ENCODE results near the gene HINT3. TPM values are rescaled to one million over a fixed set of nuclear protein-coding genes. Genes with fewer than 3 reads are reported as not detected.
"Not testable (repeated sequence)": the region's sequence is repeated elsewhere in the genome, so short reads cannot be mapped to it uniquely, and the experiment has no call there.

The HINT3 gene
- total RNA-seq, 1 donor from 2014 or later: 10.4 TPM

DNA sequence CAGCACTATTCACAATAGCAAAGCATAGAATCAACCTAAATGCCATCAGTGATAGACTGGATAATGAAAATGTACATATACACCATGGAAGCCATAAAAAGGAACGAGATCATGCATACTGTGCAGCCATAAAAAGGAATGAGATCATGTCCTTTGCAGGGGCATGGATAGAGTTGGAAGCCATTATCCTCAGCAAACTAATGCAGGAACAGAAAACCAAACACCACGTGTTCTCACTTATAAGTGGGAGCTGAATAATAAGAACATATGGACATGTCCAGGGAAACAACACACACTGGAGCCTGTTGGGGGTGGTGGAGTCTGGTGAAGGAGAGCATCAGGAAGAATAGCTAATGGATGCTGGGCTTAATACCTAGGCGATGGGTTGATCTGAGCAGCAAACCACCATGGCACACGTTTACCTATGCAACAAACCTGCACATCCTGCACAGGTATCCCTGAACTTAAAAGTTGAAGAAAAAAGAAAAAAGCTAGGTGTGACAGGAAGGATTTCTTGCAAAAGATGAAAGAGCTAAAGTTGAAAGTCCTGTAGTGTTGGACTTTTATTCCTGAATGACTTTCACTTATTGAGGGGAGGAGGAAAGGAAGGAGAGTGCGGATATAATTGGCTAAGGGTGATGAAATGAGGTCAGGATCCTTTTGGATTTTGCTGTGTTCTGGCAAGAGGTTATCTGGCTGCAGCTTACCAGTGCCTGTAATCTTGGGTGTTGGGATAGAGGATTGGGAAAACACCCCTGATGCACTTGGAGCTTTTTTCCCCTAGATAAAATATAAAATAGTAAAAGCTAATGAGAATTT lies 38.3 kb downstream of the HINT3 start:
- intact Hi-C loops (cut with micrococcal nuclease): loop anchor here (5.0 to 10.0 kb wide), 2 partner anchors 1192 to 1270 kb away; partner anchors contain the start of gene RNF146

DNA sequence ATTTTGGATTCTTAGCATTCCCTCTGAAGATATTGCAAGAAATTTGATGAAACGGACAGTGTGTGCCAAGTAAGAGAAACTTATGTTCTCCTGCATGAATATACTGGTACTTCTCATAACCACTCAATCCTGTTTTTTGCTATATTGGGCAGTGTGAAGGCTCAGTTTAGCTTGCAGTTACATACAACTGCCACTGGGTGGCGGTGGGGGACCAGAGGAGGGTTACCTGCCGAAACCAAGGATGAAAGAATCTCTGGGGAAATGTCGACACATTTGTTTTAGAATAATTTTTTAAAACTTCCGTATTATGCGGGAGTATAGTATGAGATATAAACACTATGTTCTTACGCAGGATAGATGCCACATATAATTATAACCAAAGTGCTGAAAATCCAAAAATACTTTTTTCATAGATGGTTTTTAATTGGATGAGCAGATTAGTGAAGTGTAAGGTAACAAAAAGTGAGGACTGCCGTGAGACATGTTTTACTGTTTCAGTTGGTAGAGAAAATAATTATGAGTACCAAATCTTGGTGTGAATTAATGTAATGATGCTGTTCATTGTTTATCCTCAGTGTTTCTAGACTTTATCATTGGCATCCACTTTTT lies 39.5 kb downstream of the HINT3 start:
- intact Hi-C loops (cut with micrococcal nuclease): loop anchor here (1.0 to 10.0 kb wide), 10 partner anchors 10 to 1269 kb away; partner anchors contain the start of genes CENPW, RNF146 and TRMT11

DNA sequence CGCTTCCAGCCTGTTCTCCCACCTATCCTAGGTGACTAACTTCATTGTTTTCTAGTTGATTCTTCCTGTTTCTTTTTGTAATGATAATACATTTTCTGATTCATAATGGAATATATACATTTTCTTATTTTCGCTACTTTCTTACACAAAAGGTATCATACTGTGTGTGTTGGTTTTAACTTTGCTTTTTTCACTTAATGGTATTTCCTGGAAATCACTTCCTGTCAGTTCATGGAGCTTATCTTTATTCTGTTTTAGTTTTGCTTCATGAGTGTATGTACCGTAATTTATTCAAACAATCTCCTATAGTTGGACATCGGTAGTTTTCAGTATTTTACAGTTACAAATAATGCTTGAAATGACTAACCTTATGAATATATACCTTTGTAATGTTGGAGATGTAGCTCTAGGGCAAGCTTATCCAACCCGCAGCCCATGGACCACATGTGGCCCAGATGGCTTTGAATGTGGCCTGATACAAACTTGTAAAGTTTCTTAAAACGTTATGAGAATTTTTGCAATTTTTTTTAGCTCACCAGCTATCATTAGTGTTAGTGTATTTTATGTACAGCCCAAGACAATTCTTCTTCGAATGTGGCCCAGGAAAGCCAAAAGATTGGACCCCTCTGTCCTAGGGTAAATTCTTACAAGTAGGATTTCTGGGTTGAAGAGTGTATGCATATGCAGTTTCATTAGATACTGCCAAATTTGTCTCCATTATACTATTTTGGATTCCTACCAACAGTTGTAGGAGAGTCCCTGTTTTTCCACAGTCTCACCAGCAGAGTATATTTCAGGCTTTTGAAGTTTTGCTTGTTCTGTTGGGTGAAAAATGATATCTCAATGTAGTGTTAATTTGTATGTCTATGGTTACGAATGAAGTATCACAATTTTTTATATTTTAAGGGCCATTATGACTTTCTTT lies 46.4 kb downstream of the HINT3 start:
- intact Hi-C loops (cut with micrococcal nuclease): no loop called here

DNA sequence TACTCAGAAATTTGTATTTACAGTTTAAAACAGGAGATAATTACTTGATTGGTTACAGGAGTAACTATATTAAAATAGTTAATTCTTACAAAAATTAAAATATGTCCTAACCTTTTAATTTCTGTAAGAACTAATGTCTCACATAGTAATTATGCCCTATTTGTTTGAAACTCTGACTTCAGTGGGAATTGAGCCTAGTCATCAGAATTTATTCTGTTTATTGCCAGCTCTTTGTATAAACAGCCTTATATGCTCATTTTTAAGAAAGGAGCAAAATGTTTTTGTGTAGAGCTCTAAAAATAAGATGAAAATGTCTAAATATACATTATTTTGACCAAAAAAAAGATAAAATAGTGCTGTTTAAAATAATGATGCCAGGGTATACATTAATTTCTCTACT lies 51.2 kb downstream of the HINT3 start:
- intact Hi-C loops (cut with micrococcal nuclease): no loop called here

DNA sequence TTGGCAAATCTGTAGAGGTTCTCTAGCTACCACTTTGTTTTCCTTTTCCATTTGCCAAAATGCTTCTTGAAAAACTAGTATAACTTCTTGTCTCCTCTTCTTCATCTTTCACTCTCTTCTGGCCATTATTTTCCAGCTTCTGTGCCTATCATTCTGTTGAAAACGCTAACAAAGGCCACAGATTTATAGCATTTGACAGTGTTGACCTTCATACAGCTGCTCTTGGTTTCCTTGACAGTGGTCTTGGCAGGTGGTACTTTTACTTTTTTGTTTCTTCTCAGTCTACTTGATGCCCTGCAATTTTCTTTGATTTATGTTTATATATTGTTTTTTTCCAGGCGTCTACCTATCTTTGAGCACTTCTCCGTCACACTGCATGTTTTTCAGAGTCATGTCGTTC lies 53.5 kb downstream of the HINT3 start:
- intact Hi-C loops (cut with micrococcal nuclease): no loop called here

DNA sequence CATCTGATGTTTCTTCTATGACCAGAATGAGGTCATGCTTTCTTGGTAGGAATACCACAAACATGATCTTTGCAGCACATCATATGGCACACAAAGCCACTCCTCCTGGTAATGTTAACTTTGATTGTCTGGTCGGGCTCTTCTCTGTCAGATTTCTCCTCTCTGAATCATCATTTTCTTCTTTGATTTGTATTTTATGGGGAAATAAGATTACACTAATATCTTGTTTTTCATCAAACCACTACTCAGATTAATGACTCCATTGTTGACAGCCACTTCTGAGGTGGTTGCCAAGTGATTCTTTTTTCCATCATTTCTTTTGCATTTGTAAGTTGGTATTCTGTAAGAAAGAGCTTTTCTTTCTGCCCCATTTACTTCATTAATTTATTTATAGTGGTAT lies 59.3 kb downstream of the HINT3 start:
- intact Hi-C loops (cut with micrococcal nuclease): no loop called here

DNA sequence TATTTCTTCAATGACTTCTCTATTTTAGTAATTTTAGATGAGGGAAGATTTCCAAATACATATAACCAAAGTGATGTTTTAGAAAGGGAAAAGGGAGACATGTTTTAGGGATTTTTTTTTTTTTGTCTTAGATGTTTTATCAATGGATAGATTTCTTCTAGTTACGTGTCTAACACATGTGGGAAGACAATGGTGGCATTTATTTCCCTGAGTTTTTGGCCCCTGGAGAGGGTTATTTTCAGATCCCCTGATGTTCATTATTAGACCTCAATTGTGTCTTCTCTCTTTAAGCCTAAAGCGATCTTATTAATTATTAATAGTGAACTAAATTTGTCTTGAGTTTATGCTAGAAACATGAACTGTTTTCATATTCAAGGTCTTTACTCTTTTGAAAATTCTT lies 60.0 kb downstream of the HINT3 start:
- intact Hi-C loops (cut with micrococcal nuclease): no loop called here

DNA sequence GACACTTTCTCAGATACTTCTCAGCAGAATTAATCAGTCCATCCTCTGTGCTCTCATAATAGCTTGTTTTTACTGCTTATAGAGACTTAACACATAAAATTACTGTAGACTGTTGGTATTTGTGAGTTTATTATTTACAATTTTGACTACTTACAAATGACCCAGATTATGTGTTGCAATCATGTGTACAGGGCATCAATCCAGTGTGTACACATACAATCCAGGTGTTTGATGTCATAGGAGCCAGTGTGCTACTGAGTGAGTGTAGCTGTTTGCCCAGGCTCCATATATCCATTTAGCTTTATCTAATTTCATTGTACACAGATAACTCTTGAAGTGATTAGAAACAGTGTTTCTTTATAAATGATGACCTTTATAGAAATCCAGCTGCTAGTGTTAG lies 61.1 kb downstream of the HINT3 start:
- intact Hi-C loops (cut with micrococcal nuclease): no loop called here

DNA sequence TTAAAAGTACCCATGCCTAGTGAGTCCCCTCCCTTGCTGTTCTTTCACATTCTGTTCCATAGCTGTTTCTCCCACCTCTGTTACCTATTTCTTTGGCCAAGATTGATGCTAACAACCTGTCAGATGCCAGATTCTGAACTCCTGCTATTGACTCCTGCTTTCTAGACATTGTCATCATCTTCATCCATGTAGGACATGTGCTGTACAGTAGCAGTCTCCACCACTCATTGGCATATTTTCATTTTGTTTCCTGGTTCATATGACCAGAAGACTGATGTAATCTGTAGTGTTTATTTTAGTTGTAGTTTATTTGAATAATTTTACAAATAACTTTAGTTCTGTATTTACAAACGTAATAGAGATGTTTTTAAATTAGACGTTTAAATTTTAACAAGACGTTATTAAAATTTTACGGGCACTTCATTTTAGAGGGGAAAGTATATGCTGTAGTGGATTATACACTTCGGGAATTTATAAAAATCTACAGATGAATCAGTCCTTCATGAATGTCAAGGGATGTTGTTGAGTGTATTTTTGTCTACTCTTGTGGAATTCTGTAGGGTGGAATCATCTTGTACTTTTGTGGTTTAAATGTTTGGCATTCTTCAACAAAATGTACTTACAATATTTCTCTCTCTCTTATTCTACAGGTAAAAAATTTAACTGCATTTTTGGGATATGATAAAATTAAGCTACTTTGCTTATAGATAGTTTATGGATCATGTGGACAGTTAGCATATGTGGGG lies 63.9 kb downstream of the HINT3 start:
- intact Hi-C loops (cut with micrococcal nuclease): no loop called here

DNA sequence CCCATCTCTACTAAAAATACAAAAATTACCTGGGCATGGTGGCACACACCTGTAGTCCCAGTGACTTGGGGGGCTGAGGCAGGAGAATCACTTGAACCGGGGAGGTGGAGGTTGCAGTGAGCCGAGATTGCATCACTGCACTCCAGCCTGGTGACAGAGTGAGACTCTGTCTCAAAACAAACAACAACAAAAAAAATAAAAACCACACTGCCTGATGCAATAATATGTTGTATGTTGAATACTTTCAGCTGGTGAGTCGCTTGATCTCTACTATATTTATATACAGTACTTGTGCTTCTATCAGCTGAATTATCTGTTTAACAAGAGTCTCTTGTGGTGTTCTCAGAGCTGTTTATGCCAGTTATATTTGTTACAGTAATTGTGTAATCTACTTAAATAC lies 66.9 kb downstream of the HINT3 start:
- intact Hi-C loops (cut with micrococcal nuclease): not testable (repeated sequence)

DNA sequence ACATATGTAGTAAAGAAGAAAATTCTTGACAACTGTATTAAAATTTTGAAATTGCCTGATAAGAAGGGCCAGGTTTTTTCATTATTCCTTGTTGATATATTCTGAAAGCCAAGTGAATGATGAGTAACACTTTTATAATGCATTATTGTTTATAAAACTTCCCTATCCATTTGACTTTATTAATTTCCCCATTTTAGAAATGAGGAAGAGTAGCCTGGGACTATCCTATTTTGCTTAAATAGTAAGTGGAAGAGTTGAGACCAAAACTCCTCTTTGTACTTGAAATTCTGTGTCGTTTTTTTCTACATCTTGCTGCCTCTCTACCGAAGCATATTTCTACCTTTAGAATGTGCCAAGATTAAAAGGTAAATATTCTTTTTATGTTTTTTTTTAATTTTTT lies 69.4 kb downstream of the HINT3 start:
- intact Hi-C loops (cut with micrococcal nuclease): no loop called here

DNA sequence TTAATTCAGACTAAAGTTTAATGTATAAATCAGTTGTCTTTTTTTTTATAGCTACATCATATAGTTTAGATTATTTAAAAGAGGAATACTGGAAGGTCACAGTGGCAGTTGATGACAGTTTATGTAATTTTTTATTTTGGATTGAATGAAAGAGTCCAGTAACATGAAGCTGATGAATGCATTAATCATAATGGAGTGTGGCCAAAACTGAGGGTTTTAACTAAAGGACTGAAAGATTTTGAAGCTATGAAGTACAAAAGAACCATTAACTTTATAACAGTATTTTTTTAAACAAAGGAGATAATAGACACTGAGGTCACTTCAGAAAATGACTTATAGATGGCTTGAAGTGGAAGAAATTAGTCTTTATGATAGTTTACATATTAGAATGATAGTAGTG lies 71.0 kb downstream of the HINT3 start:
- intact Hi-C loops (cut with micrococcal nuclease): no loop called here

Other genes starting within 250 kb of the HINT3 start
- gene HEY2, start 207.1 kb upstream of the HINT3 start, total RNA-seq: not detected in 2 replicates
- 47.4 and 51.3 TPM in 2 replicates for gene NCOA7, start 165.8 kb upstream of the HINT3 start, total RNA-seq
- 17.0 and 17.3 TPM in 2 replicates for gene TRMT11, start 29.8 kb downstream of the HINT3 start, total RNA-seq